GM18511 (cell line): ENCODE data around the gene RAD50.
A peak's percentile ranks its signal among the peaks of the same experiment; 100 is the strongest.

Experiments
- ATAC-seq: cut with Tn5 transposase; IDR thresholded peaks from one replicate; pipeline ENCODE4 v1.9.1; 2021; ENCODE audit warnings: mild to moderate bottlenecking, moderate library complexity; ENCODE audit not compliant: unreplicated experiment

RAD50 gene

DNA sequence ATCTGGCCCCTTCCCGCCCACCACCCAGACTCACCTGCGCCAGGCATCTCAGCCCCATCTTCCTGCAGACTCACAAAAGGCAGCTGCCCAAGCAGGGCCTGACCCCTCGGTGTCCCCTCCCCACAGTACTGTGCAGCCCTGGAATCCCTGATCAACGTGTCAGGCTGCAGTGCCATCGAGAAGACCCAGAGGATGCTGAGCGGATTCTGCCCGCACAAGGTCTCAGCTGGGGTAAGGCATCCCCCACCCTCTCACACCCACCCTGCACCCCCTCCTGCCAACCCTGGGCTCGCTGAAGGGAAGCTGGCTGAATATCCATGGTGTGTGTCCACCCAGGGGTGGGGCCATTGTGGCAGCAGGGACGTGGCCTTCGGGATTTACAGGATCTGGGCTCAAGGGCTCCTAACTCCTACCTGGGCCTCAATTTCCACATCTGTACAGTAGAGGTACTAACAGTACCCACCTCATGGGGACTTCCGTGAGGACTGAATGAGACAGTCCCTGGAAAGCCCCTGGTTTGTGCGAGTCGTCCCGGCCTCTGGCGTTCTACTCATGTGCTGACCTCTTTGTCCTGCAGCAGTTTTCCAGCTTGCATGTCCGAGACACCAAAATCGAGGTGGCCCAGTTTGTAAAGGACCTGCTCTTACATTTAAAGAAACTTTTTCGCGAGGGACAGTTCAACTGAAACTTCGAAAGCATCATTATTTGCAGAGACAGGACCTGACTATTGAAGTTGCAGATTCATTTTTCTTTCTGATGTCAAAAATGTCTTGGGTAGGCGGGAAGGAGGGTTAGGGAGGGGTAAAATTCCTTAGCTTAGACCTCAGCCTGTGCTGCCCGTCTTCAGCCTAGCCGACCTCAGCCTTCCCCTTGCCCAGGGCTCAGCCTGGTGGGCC, 103.1 kb downstream of the RAD50 start:
- ATAC-seq: no peak

DNA sequence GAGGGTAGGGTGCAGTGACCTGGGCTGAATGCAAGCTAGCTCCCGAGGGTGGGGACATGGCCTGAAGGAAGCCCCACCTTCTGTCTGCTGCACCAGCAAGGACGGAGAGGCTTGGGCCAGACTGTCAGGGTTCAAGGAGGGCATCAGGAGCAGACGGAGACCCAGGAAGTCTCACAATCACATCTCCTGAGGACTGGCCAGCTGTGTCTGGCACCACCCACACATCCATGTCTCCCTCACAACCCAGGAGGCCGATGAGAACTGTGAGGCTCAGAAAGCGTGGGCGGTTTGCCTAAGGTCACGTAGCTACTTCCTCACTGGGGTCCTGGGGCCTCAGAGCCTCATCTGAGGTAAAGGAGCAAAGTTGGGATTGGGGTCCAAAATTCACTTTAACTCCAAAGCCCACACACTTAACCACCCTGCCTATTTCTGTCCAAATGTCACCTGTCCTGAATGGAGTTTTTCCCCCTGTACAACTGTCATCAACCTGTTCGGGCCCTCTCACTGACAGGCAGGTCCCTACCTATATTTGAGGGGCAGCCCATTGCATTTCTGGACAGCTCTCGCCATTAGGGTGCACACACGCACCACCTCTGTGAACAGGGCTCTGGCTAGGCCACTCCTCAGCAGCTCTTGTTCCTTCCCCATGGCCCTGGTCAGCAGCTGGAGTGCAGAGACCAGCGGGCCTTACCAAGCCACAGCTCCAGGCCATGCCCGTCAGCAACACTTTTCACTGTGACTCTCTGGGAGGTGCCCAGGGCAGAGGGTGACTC, 104.6 kb downstream of the RAD50 start:
- no peak for ATAC-seq

DNA sequence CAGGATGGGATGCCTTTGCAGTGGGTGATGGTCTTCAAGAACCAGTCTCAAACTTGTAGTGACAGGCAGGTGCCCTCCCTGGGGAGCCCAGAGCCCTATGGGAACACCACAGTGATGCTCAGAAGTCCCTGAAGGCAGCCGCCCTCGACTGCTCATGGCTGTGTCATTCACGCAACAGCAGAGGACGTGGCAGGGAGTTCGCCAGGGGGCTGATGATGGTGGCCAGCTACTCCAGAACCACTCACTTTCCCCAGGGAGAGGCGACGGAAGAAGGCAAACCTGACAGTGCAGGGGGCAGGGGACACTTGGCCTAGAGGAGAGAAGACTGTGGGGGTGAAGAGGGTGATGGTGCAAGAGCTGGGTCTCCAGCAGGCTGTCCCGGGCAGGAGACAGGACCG, 105.2 kb downstream of the RAD50 start:
- no peak for ATAC-seq

DNA sequence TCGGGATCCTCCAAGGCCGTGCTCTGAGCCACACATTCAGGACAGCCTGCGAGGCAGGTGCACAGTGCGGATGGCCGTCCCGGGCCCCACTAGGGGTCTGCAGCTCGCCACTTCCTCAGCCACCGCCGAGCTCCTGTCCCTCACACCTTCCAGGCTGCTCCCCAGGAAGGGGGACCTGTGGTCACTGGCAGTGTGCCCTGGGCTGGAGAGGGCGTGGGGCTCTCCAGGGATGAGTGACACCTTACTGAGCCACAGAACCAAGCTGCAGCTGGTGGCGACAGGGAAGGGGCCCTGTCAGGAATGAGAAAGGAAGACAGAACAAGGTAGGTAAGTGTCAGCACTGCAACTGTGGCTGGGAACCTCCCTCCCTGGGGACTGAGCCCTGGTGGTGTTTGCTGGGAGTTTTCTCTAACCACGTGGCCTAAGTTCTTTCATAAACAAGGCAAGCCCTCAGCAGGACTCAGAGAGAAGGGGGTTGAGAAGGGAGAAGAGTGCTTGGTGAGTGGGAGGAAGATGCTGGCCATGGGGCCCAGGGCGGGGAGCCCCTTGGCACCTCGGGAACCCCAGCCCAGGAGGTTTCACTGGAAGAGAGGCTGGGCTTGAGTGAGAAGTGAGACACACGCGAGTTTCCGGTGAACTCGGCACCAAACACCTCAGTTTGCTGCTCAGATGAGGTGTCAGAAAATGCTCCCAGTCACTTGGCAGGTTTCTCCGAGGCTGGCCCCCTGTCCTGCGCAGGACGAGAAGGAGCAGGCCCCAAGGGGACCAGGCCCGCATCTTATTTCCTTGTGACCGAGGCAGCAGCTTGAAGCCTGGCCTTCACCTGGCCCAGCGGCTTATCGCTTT, 106.4 kb downstream of the RAD50 start:
- peak; percentile 68 for ATAC-seq

DNA sequence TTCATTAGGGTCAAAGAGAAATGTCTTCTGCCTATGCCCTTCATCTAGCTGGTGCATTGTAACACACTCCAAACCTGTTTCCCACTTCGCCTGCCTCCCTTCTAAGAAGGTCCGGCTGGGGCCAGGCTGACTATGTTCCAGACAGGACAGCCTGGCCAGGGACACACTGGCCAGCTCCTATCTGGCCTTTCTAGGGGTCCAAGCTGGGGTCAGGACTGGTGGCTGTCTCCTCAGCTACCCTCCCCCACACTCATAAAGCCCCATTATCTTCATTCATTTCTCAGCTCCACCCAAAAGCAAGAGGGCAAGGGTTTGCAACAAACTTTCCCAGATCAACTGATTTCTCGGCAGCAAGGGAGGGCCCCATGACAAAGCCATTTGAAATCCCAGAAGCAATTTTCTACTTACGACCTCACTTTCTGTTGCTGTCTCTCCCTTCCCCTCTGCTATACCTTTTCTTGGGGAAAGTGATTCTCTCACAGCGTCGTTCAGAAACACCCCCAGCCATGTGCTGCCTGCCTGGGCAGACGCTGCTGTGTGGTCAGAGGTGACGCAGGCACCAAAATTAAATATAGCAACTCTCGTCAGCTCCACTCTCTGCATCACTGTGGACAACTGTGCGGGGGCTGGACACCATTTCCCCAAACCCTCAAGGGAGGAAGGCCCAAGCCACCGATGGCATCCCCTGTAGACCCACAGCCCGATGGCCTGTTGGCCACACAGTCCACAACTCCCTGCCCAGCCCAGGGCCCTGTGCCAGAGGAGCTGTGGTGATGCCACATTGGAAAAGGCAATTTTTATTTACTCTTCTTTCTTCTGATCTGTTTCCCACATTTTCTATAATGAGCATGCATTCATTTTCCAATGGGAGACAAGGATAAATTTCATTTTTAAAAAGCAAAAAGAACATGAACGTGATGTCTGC, 107.3 kb downstream of the RAD50 start:
- ATAC-seq: peak; percentile 56

DNA sequence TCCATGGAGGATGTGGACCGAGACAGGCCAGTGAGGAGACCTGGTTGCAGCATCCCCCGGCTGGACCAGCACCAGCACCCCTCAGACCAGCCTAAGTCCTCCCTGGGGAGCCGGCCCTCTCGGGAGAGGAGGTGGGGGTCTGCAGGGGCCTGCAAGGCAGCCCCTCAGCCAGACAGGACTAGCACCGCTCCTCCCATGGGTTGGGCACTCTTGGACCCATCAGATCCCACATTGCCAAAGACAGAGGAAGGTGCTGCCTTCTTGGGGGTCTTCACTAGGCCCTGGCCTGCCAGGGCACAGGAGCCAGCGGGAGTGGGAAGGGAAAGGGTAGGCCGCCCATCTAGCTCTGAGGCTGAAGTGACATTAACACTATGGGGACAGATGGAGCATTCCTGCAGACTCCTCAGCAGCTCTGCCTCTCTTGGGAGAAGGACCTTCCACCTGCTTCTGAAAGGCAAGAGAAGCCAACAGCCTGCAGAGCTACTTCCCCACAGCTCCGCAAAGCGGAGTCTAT, 108.0 kb downstream of the RAD50 start:
- ATAC-seq: no peak

DNA sequence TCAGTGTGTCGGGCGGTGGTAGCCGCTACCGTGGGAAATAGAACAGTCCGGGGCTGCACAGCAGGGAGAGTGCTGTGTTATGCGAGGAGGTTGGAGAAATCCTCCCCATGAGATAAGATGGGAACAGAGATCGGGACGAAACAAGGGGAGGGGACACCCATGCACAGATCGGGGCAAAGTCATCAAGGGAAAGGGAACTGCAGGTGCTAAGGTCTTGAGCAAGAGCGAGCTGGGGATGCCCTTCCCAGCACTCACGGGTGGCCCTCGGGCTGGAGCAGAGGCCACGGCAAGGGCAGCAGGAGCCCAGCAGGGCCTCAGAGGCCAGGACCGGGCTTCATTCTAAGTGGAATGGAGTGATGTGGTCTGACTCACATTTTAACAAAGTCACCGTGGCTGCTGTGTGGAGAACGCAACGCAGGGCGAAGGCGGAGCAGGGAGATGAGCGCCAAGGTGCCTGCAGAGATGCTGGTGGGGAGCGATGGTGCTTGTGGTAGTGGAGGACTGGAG, 108.8 kb downstream of the RAD50 start:
- no peak for ATAC-seq

DNA sequence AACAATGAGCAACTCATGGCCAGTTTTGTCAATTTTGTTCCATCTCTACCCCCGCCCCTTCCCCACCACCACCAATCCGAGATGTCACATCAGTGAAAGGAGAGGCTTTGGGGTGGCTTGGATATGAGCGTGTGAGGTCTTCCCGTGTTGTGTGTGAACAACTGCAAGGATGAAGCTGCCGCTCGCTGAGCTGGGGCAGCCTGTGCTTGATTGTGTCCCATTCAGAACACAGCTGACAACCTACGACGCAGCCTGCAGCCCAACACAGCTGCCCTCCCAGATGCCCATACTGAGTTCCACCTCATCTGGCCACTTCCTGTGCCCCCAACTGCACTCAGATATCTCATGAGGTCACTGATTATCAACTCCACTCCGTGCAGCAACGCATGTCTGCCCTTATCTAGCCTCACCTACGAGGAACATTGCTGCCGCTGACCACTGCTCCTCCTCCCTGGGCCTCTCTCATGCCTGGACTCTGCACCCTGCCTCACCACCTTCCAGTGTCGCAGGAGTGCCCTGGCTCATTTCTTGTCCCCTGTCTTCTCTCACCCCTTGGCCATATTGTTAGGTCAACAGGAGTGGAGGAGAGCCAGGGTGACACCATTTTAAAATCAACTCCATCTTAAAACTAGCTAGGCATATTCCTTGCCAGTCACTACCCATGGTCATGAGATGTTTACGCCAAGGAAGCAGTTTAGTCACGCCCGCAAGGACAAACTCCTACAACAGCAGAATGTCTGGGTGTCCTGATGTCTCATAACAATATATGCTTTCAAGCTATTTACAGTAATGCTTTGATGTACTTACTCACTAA, 109.7 kb downstream of the RAD50 start:
- no peak for ATAC-seq

DNA sequence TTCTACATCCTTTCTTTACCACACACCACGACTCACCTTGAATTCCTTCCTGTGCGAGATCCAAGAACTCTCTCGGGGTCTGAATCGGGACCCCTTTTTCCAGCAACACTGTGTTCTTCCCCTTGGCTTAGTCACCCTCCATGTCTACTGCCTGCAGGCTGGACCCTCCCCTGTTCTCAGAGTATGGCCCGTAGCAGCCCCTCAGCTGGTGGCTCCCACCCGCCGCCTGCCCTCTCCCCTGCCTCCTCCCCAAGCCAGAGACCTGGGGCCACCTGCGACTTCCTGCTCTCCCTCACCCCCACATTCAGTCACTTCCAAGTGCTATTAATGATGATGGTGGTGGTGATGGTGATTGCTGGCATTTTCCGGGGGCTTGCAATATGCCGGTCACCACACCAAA, 110.5 kb downstream of the RAD50 start:
- no peak for ATAC-seq

DNA sequence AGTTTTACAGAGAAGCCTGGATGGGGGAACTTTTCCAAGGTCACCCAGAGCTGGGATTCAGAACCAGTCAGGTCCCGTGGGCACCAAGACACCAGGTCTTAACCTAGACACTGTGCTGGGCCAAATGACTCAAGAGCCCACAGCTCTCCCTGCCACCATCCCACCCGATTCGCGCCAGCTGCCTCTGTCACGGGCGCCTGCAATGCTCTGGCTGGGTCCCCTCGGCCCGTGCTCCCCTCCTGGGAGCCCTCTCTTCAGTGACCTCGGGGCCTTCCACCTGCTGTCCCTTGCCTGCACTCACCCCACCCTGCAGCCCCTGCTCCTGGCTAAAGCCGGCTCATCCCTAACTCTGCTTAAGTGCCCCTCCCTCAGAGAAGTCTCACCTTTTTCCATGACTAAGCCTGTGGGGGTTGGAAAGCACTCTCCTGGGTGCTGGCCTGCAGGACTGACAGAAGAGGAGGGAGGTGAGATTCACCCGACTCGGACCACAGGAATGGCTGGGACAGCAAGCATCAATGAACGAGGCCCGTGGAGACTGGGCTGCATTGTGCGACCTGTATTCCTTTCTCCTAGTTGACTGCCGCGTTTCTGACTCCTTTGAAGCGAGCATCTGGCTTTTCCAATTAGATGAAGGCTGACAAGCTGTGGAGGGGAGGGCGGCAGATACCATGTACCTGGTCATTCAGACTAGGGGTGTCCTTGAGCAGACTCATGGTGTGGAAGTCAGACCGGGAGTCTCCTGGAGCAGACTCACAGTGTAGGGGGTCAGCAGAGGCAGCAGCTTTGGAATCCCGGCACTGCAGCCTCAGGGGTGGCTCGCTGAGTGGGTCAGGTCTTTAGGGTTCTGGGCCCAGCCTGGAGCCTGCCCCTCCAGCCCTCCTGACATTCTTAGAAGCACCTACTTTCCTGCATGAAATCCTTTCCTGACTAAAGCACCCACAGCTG, 111.3 kb downstream of the RAD50 start:
- ATAC-seq: no peak

DNA sequence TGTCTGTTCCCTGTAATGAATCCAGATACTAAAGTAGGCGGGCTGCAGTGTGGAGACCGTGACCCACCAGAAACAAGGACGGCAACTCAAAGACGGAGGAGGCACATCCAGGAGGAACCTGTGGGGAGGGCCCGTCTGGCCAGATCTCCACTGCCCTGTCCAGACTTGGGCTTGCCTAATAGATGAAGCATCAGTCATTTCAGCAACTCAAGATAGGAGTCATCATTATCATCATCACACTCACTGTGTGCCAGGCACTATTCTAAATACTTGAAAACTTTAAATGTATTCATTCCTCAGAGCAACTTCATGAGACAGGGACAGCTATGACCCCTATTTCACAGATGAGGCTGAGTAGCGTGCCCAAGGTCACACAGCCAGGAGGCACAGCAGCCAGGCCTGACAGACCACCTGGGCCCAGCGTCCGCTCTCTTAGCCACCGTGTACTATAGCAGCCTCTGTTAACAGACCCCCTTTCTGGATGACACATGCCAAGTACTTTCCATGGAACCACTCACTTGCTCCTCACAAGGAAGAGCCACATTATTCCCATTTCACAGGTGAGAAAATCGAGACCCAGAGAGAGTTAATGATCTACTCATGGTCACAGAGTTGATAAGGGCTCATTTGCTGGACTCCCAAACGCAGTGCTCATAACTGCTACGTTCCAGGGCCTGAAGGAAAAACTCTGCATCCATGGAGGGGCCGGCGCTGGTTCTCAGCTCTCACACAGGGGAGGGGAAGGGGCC, 112.1 kb downstream of the RAD50 start:
- no peak for ATAC-seq

DNA sequence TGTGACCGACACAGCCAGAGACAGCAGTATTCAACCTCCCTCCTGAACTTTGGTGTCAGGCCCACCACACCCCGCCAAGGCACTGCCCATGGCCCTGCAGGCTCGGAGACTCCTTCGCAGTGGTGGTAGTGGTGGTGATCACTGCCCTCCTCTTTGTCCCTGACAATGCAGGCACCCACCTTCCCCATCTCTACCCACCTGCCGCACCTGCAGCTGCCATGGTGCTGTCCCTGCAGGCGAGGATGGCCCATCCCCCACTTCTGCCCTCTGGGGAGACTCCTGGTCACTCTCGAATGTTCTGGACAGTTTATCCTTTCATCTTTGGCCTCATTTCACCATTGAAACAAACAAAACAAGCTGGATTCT, 112.7 kb downstream of the RAD50 start:
- no peak for ATAC-seq

DNA sequence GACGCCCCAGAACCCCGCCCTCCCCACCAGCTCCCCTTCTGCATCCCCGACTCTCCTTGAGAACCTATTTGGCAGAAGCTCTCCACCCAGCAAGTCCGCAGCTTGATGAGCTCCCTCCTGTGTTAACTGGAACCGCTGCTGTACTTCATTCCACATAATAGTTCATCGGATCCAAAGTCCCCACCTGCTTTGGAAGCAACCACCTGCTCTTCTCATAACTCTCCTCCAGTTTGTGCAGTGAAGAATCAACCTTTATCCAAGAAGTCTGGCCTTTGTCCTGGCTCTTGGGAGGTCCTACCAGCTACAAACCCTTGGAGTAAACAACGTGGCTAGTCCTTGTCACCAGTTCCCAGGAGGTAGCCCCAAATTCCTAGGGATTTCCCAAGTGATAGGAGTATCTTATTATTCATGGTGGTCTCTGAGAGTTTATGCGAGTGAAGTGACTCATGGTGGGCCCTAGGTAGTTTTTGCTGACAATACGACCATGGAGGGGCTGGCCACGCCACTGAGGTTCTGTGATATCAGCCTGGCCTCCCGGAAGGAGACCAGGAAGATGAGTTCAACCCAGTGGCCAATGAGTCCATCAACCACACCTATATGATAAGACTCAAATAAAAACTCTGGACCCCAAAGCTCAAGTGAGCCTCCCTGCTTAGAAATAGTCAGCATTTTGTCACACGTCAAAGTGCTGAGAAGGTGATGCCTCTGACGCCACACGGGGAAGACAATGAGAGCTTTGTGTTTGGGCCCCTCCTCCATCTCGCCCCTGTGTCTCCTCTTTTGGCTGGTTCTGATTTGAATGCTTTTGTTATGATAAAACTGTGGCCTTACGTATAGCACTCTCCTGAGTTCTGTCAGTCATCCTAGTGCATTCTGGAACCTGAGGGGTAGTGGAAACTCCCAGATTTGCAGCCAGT, 113.4 kb downstream of the RAD50 start:
- ATAC-seq: no peak

DNA sequence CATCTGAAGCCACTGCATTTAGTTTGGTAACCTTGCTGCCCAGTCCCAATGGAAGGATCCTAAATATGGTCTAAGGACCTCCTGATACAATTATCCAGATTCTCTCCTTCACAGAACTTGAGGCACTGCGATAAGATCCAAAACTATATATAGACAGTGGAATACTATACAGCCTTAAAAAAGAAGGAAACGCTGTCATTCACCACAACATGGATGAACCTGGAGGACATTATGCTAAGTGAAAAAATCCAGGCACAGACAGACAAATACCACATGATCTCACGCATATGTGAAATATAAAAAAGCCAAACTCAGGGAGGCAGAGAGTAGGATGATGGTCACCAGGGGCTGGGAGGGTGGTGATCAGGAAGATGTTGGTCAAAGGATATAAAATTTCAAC, 114.2 kb downstream of the RAD50 start:
- no peak for ATAC-seq

DNA sequence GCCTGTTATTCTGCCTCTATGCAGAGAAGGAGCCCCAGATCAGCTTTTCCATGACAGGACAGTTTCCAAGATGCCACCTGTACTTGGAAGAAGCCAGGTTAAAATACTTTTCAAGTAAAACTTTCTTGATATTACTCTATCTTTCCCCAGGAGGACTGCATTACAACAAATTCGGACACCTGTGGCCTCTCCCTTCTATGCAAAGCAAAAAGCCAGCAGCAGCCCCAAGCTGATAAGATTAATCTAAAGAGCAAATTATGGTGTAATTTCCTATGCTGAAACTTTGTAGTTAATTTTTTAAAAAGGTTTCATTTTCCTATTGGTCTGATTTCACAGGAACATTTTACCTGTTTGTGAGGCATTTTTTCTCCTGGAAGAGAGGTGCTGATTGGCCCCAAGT, 116.7 kb downstream of the RAD50 start:
- no peak for ATAC-seq

DNA sequence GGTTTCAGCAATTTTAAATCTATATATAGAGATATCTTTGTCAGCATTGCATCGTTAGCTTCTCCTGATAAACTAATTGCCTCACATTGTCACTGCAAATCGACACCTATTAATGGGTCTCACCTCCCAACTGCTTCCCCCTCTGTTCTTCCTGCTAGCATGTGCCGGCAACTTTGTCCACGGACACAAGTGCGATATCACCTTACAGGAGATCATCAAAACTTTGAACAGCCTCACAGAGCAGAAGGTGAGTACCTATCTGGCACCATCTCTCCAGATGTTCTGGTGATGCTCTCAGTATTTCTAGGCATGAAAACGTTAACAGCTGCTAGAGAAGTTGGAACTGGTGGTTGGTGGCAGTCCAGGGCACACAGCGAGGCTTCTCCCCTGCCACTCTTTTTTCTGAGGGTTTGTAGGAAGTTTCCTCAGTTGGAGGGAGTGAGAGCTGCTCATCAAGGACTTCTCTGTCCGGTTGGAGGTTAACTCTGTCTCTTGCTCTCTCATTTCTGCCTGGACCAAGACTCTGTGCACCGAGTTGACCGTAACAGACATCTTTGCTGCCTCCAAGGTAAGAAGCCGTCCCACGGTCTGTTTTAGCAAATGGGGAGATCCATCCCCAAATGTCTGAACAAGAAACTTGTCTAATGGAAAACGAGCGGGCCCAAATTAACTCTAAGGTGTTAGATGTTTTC, 117.3 kb downstream of the RAD50 start, which contains the start of gene IL4:
IL4 (plus strand) TSS at position 51 of the 692 bp plus-strand sequence; CDS start at position 113, 62 bp downstream.
- ATAC-seq: no peak
